ENCODE data around the gene MBNL2.

DNA sequence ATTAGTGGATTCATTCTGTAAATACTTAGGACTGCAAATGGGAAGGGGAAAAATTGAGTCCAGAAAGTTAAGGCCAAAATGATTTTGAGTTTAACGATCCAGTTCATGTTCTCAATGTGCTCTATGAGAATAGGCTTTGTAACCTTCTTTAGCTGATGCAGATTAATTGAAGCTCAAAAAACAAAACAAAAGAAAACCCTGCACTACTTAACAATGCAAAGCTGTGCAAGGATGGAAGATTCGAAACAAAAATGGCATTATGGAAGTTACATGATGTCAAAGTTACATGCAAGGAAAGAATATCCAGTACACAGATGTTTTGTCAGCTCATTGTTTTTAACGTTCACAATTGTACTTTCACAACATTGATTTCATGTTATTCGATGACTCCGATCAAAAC lies 132.7 kb downstream of the MBNL2 start:
- TF ChIP-seq POLR2A (IDR thresholded peaks at IDR 0.05; ENCODE audit: low read depth, low read length) (no peak), POLR2AphosphoS5 (IDR thresholded peaks at IDR 0.05; ENCODE audit: low read depth, low read length) (no peak)
